ENCODE measurements around the gene ASB16. TPM values are rescaled to one million over a fixed set of nuclear protein-coding genes. Genes with fewer than 3 reads are reported as not detected.

The ASB16 gene
- total RNA-seq, result not detected in 2 replicates

GRCh38 chr17:44170499-44171201 lies at the start of gene ASB16:
Gene ASB16, plus strand, starts transcription at chr17:44170704. Its CDS starts 86 bp downstream, at chr17:44170790.

GRCh38 chr17:44123356-44124117 lies 47.0 kb upstream of the ASB16 start, which contains the start of gene HDAC5:
Gene HDAC5, minus strand, starts transcription at chr17:44123641. Its CDS starts 6,126 bp downstream, at chr17:44117515.

GRCh38 chr17:44186307-44187130 lies 16.0 kb downstream of the ASB16 start, which contains the start of gene TMUB2:
Gene TMUB2, plus strand, starts transcription at chr17:44186972. Its CDS starts 737 bp downstream, at chr17:44187709.

GRCh38 chr17:44199553-44200477 lies 29.3 kb downstream of the ASB16 start, which contains the start of gene ATXN7L3:
Gene ATXN7L3, minus strand, starts transcription at chr17:44199884. Its CDS starts 1,814 bp downstream, at chr17:44198070.

GRCh38 chr17:44219616-44220212 lies 49.2 kb downstream of the ASB16 start, which contains the start of gene UBTF:
Gene UBTF, minus strand, starts transcription at chr17:44219675. Its CDS starts 1,446 bp downstream, at chr17:44218229.

Other genes starting within 250 kb of the ASB16 start
- gene PPY, start 228.2 kb upstream of the ASB16 start, total RNA-seq, result not detected in 2 replicates
- gene PYY, start 216.8 kb upstream of the ASB16 start, total RNA-seq, result 0.13 TPM in 1 of 2 replicates, not detected in the other
- gene NAGS, start 166.1 kb upstream of the ASB16 start, total RNA-seq, result 7.5 and 13.6 TPM in 2 replicates
- gene TMEM101, start 155.7 kb upstream of the ASB16 start, total RNA-seq, result 46.8 and 92.9 TPM in 2 replicates
- gene LSM12, start 104.0 kb upstream of the ASB16 start, total RNA-seq, result 42.1 and 53.5 TPM in 2 replicates
- gene G6PC3, start 100.0 kb upstream of the ASB16 start, total RNA-seq, result 51.4 and 68.9 TPM in 2 replicates
- gene HDAC5, start 47.1 kb upstream of the ASB16 start, total RNA-seq, result 19.8 and 46.3 TPM in 2 replicates
- gene HROB, start 28.8 kb upstream of the ASB16 start, total RNA-seq, result 4.9 and 7.6 TPM in 2 replicates
- gene TMUB2, start 16.3 kb downstream of the ASB16 start, total RNA-seq, result 20.0 and 32.7 TPM in 2 replicates
- 51.7 and 55.6 TPM in 2 replicates for gene ATXN7L3, start 29.2 kb downstream of the ASB16 start, total RNA-seq
- 39.6 and 57.1 TPM in 2 replicates for gene UBTF, start 49.0 kb downstream of the ASB16 start, total RNA-seq
- gene SLC4A1, start 97.4 kb downstream of the ASB16 start, total RNA-seq, result not detected in 2 replicates
- gene RUNDC3A, start 137.9 kb downstream of the ASB16 start, total RNA-seq, result not detected in 2 replicates
- 74.3 and 86.6 TPM in 2 replicates for gene SLC25A39, start 154.1 kb downstream of the ASB16 start, total RNA-seq
- 345 and 607 TPM in 2 replicates for gene GRN, start 174.6 kb downstream of the ASB16 start, total RNA-seq
- gene FAM171A2, start 193.1 kb downstream of the ASB16 start, total RNA-seq, result 7.9 and 23.6 TPM in 2 replicates
- under 0.01 and 0.56 TPM in 2 replicates for gene ITGA2B, start 218.9 kb downstream of the ASB16 start, total RNA-seq